GM12891 (cell line): ENCODE results near the gene ENTPD1.
"Not testable (repeated sequence)": the region's sequence is repeated elsewhere in the genome, so short reads cannot be mapped to it uniquely, and the experiment has no call there.

Source experiments
- DNase-seq: peaks from one replicate; pipeline ENCODE4 v3.0.0; 2011; ENCODE audit warnings: low spot score; ENCODE audit not compliant: insufficient read length
- FAIRE-seq: peaks from 2 replicates; lab custom pipeline; 2011; peaks lifted over from hg19 to GRCh38; lab: Jason Lieb, UNC
- PAX5 ChIP-seq: IDR thresholded peaks from 2 replicates; pipeline ENCODE4 v1.6.1; 2011; ENCODE audit warnings: low read length, moderate library complexity, mild to moderate bottlenecking; ENCODE audit not compliant: insufficient read depth, severe bottlenecking
- POLR2A ChIP-seq: IDR thresholded peaks from 2 replicates; pipeline ENCODE4 v1.6.1; 2011; ENCODE audit warnings: low read depth, low read length, control low read depth
- POLR2AphosphoS5 ChIP-seq: IDR thresholded peaks from 2 replicates; pipeline ENCODE4 v1.6.1; 2011; ENCODE audit warnings: low read depth, low read length, control low read depth
- POU2F2 ChIP-seq: IDR thresholded peaks from 2 replicates; pipeline ENCODE4 v1.6.1; 2011; ENCODE audit warnings: low read depth, mild to moderate bottlenecking, control low read depth, low read length, moderate library complexity
- SPI1 ChIP-seq: IDR thresholded peaks from 2 replicates; pipeline ENCODE4 v1.6.1; 2011; ENCODE audit warnings: low read depth, low read length, control low read depth
- TAF1 ChIP-seq: IDR thresholded peaks from 2 replicates; pipeline ENCODE4 v1.6.1; 2011; ENCODE audit warnings: low read depth, low read length, control low read depth

The ENTPD1 gene

DNA sequence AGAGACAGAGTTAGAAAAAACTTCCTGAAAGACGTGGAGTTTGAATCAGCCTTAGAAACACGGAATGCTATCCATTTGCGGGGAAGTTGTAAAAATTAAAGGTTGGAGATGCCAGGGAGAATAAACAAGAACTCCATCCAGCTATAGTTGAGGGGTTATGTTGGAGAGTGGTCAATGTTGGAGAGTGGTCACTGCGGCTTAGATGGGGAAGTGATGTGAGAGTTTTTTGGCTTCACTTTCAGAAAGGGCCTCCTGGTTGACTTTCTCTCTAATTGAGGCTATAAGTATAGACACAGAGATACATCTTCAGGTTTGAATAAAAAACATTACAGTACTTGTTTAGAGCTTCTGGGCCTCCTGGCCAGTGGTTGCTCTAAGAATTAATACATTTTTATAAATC, 152.5 kb downstream of the ENTPD1 start:
- FAIRE-seq (no peak), DNase-seq (no peak)
- no peak for TF ChIP-seq POLR2A
- TF ChIP-seq SPI1, result peak; percentile 30

- TF ChIP-seq POU2F2 (no peak), TAF1 (no peak), POLR2AphosphoS5 (no peak), PAX5 (no peak), POLR2A (no peak), SPI1 (no peak)
- no peak for DNase-seq
- FAIRE-seq, result peak; percentile 40
These were observed 153.6 kb downstream of the ENTPD1 start for GRCh38 chr10:95909561-95909960.

DNA sequence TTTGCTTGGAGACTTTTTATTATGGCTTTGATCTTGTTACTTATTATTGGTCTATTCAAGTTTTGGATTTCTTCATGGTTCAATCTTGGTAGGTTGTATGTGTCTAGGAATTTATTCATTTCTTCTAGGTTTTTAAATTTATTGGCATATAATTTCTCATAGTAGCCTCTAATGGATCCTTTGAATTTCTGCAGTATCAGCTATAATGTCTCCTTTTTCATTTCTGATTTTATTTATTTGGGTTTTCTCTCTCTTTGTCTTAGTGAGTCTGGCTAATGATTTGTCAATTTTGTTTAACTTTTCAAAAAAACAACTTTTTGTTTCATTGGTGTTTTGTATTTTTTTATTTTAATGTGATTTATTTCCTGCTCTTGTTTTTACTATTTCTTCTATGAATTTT, 160.1 kb downstream of the ENTPD1 start:
- DNase-seq, FAIRE-seq: not testable (repeated sequence)
